ENCODE data around the gene GPR39. TPM values are rescaled to one million over a fixed set of nuclear protein-coding genes. Genes with fewer than 3 reads are reported as not detected.

Gene GPR39
- total RNA-seq, 6 experiments from 2014 or later, result 2.2 to 3.0 (median 2.5) TPM

DNA sequence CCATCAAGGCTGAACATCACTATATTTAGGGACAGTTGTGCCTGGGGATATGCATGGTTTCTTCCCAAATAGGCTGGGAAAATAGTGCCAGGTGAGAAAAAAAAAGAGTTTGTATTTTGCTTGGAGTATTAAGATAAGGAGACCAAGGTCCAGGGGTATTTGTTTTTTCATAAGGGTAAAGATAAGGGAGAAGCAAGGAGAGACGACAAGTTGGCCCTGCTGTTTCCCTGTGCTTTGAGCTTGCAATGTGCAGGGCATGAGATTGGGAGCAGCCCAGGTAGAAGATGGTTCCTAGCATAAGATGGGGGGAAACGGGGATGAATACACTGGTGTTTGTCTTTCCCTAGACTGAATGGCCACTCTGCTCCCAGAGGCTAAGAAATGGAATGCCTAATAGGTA lies 8.8 kb upstream of the GPR39 start:
- no peaks in the 10 kb centered on the region for H3K36me3 Mint-ChIP-seq (ENCODE audit: low read depth)
- no peak overlapping the region for H3K27ac Mint-ChIP-seq
- TF ChIP-seq, protein P1, sequence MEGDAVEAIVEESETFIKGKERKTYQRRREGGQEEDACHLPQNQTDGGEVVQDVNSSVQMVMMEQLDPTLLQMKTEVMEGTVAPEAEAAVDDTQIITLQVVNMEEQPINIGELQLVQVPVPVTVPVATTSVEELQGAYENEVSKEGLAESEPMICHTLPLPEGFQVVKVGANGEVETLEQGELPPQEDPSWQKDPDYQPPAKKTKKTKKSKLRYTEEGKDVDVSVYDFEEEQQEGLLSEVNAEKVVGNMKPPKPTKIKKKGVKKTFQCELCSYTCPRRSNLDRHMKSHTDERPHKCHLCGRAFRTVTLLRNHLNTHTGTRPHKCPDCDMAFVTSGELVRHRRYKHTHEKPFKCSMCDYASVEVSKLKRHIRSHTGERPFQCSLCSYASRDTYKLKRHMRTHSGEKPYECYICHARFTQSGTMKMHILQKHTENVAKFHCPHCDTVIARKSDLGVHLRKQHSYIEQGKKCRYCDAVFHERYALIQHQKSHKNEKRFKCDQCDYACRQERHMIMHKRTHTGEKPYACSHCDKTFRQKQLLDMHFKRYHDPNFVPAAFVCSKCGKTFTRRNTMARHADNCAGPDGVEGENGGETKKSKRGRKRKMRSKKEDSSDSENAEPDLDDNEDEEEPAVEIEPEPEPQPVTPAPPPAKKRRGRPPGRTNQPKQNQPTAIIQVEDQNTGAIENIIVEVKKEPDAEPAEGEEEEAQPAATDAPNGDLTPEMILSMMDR (IDR thresholded peaks at IDR 0.05), result no peak
- H3K27me3 Mint-ChIP-seq (ENCODE audit: insufficient read depth), result peaks cover 11% of the 10 kb centered on the region; the same call in 1 of the 2 replicates
- H3K4me3 Mint-ChIP-seq, result no peak overlapping the region
- no peaks in the 10 kb centered on the region for H3K9me3 Mint-ChIP-seq
- H3K4me1 Mint-ChIP-seq (ENCODE audit: low read depth), result no peaks in the 10 kb centered on the region
- no peak for DNase-seq

DNA sequence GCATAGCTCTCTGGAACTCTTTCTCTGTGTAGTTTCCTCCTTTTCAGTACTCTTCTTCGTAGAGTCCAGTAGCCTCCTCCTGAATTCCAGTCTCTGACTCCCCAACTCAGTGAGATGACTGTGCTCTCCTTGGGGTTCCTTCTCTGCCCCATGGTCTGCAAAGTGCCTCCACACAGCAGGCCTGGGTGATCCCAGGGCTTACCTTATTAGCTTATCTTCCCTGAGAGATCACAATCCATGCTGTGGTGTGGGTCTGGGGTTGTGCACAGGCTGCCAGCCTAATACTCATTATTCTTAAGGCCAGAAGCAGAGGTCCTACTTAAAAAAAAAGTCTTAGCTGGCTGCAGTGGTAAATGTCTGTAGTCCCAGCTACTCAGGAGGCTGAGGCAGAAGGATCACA lies 4.6 kb upstream of the GPR39 start:
- H3K27ac Mint-ChIP-seq, result no peak overlapping the region
- H3K4me1 Mint-ChIP-seq (ENCODE audit: low read depth), result peaks cover 25% of the 10 kb centered on the region
- DNase-seq, result no peak
- H3K9me3 Mint-ChIP-seq, result no peaks in the 10 kb centered on the region
- H3K4me3 Mint-ChIP-seq, result no peak overlapping the region
- H3K36me3 Mint-ChIP-seq (ENCODE audit: low read depth), result no peaks in the 10 kb centered on the region
- H3K27me3 Mint-ChIP-seq (ENCODE audit: insufficient read depth), result peaks cover 3% of the 10 kb centered on the region; the same call in 1 of the 2 replicates
- TF ChIP-seq, protein P1 (IDR thresholded peaks at IDR 0.05), result no peak

DNA sequence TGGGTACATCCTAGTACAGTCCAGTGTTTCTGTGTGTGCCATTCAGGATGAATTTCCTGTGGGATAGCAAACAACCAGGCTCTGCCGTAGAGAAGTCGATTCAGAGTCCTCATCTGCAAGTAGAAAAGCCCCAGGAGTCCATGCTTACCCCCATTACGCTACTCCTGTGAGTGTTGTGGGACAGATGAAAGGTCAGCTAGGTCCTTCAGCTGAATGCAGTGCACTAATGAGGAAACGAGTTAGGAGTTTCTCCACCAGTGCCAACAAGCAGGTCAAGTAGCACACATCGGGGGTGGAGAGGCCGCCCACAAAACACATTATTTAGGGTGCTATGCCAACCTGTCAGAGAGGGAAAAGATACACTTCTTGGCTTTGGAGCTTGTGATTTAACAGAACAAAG lies 2.5 kb upstream of the GPR39 start:
- Mint-ChIP-seq H3K4me3 (no peak overlapping the region), H3K27ac (no peak overlapping the region), H3K36me3 (ENCODE audit: low read depth) (peaks cover 4% of the 10 kb centered on the region; the same call in 1 of the 2 replicates), H3K4me1 (ENCODE audit: low read depth) (peaks cover 45% of the 10 kb centered on the region), H3K27me3 (ENCODE audit: insufficient read depth) (peaks cover 3% of the 10 kb centered on the region; the same call in 1 of the 2 replicates), H3K9me3 (no peaks in the 10 kb centered on the region)
- TF ChIP-seq, protein P1 (IDR thresholded peaks at IDR 0.05), result no peak
- no peak for DNase-seq

DNA sequence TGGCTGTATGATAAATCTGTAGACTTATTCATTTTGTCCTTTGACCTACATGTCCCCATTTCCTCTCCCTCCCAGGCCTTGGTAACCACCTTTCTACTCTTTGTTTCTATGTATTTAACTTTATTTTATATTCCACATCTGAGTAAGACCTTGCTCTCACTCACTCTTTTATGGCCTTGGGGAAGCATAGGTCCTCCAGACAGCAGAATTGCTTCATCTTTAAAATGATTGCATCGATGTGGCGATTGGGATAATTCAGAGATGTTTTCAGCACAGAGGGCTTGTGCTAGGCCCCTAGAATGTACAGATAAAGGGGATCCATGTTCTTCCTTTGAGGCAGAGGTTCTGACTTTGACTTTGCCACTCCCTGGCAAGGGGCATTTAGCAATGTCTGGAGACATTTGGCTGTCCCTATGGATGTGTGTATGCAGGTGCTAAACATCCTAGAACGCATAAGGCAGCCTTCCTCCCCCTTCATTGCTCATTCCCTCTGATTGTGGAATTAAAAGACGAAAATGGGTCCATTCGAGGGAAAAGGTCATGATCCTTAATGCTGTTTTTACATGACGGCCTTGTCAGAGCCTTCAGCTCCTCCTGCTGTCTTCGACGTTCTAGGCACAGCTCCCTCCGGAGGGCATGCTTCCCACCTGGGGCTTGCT lies 1.2 kb upstream of the GPR39 start:
- no peak for DNase-seq
- Mint-ChIP-seq H3K4me3 (peak overlapping the region; percentile 85), H3K9me3 (no peaks in the 10 kb centered on the region)

DNA sequence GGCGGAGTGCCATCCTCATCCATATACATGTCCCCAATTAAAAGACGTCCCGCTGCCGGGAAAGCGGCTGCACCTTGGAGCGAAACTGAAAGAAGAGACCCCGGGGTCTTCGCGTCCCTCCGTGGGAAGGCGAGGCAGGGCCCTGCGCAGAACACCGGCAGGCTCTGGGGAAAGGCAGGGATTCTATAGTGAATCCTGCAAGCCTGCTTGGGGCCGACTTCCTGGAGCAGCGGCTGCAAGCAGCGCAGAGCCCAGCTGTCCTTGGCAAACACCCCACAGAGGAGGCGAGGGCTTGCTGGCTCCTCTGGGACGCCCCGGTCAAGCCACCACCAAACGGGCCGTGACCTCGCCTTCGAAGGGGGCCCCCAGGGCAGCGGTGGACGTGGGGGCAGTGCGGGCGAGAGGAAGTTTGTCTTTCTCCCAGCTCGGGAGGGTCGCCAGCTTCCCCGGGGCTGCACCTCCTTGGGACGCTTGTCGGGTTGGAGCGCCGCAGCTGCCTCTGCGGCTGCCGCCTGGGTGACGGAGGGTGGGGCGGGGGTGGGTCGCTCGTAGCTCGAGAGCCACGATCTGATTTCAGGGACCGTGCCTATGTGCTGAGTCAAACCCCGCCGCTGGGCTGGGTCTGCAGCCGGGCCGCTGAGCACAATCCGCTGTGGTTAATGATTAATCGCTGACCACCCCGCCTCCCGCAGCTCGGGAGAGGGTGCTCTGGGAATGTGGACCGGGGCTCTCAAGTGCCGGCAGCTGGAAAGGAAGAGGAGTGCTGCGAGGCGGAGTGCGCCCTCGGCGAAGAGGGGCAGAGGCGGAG lies 486 bp upstream of the GPR39 start:
- H3K4me1 Mint-ChIP-seq (ENCODE audit: low read depth), result peaks cover 66% of the 10 kb centered on the region
- peak overlapping the region; percentile 85 for H3K4me3 Mint-ChIP-seq
- H3K9me3 Mint-ChIP-seq, result no peaks in the 10 kb centered on the region
- TF ChIP-seq, protein P1 (IDR thresholded peaks at IDR 0.05), result no peak
- peak; percentile 97 for DNase-seq
- peak overlapping the region; percentile 91 for H3K27ac Mint-ChIP-seq
- peaks cover 3% of the 10 kb centered on the region; the same call in 1 of the 2 replicates for H3K27me3 Mint-ChIP-seq (ENCODE audit: insufficient read depth)
- H3K36me3 Mint-ChIP-seq (ENCODE audit: low read depth), result peaks cover 4% of the 10 kb centered on the region; the same call in 1 of the 2 replicates

More for the DNA sequence above, 1.2 kb upstream of the GPR39 start:
- Mint-ChIP-seq H3K27ac (peak overlapping the region; percentile 91), H3K4me1 (ENCODE audit: low read depth) (peaks cover 58% of the 10 kb centered on the region), H3K36me3 (ENCODE audit: low read depth) (peaks cover 4% of the 10 kb centered on the region; the same call in 1 of the 2 replicates), H3K27me3 (ENCODE audit: insufficient read depth) (peaks cover 3% of the 10 kb centered on the region; the same call in 1 of the 2 replicates)
- TF ChIP-seq, protein P1 (IDR thresholded peaks at IDR 0.05), result no peak; the same call in 1 of the 2 replicates

Measured in HFFc6 (cell line).